ENCODE results near the gene TARS1. TPM values are rescaled to one million over a fixed set of nuclear protein-coding genes. Genes with fewer than 3 reads are reported as not detected.

The TARS1 gene
- total and polyA plus RNA-seq, 9 donors: 34.1 to 176 (median 48.9) TPM

GRCh38 chr5:33411498-33411897 lies 29.3 kb upstream of the TARS1 start:
- 93 to 100% (median 98%) methylated on average over 1 of the region's 1 CpG for WGBS, 3 donors
- Histone ChIP-seq H3K9me3 (no peaks in the 10 kb centered on the region), H3K36me3 (no peaks in the 10 kb centered on the region), H3K4me1 (ENCODE audit: insufficient read depth) (no peaks in the 10 kb centered on the region), H3K27ac (no peak overlapping the region), H3K4me3 (no peak overlapping the region), H3K27me3 (no peaks in the 10 kb centered on the region)
- no peak for DNase-seq
- TF ChIP-seq POLR2A (IDR thresholded peaks at IDR 0.05) (no peak), EP300 (IDR thresholded peaks at IDR 0.05) (no peak), CTCF (IDR thresholded peaks at IDR 0.05) (no peak)
- intact Hi-C loops (cut with DNase I): no loop called here

- Histone ChIP-seq H3K27ac (no peak overlapping the region), H3K27me3 (no peaks in the 10 kb centered on the region), H3K4me1 (ENCODE audit: insufficient read depth) (no peaks in the 10 kb centered on the region), H3K36me3 (no peaks in the 10 kb centered on the region), H3K9me3 (no peaks in the 10 kb centered on the region), H3K4me3 (no peak overlapping the region)
- no peak for DNase-seq
- 39 to 45% (median 44%) methylated on average over 4 of the region's 4 CpGs for WGBS, 3 donors
- intact Hi-C loops (cut with DNase I): no loop called here
- TF ChIP-seq CTCF (IDR thresholded peaks at IDR 0.05) (no peak), POLR2A (IDR thresholded peaks at IDR 0.05) (no peak), EP300 (IDR thresholded peaks at IDR 0.05) (no peak)
These were observed 24.9 kb upstream of the TARS1 start for GRCh38 chr5:33415811-33416354.

GRCh38 chr5:33417632-33418031 lies 23.1 kb upstream of the TARS1 start:
- no peak overlapping the region for H3K4me3 ChIP-seq
- TF ChIP-seq POLR2A (IDR thresholded peaks at IDR 0.05) (no peak), CTCF (IDR thresholded peaks at IDR 0.05) (no peak), EP300 (IDR thresholded peaks at IDR 0.05) (no peak)
- no peaks in the 10 kb centered on the region for H3K9me3 ChIP-seq
- H3K27me3 ChIP-seq: no peaks in the 10 kb centered on the region
- H3K36me3 ChIP-seq: no peaks in the 10 kb centered on the region
- no peak for DNase-seq
- H3K27ac ChIP-seq: no peak overlapping the region
- intact Hi-C loops (cut with DNase I): no loop called here
- no peaks in the 10 kb centered on the region for H3K4me1 ChIP-seq (ENCODE audit: insufficient read depth)

GRCh38 chr5:33420946-33421345 lies 19.8 kb upstream of the TARS1 start:
- Histone ChIP-seq H3K36me3 (no peaks in the 10 kb centered on the region), H3K9me3 (no peaks in the 10 kb centered on the region), H3K27ac (no peak overlapping the region), H3K4me1 (ENCODE audit: insufficient read depth) (no peaks in the 10 kb centered on the region), H3K4me3 (no peak overlapping the region), H3K27me3 (no peaks in the 10 kb centered on the region)
- no peak for DNase-seq
- intact Hi-C loops (cut with DNase I): no loop called here
- TF ChIP-seq EP300 (IDR thresholded peaks at IDR 0.05) (no peak), POLR2A (IDR thresholded peaks at IDR 0.05) (no peak), CTCF (IDR thresholded peaks at IDR 0.05) (no peak)
- WGBS, 3 donors: 72 to 80% (median 77%) methylated on average over 5 of the region's 5 CpGs

Data from ovary (tissue), 9 donors.